ENCODE data around the gene SDR42E2.

GRCh38 chr16:22193063-22193411, 30.7 kb downstream of the SDR42E2 start:
- TF ChIP-seq CTCF (IDR thresholded peaks at IDR 0.05; ENCODE audit: insufficient read depth, low read length, poor library complexity, severe bottlenecking) = no peak
- no peak for TF ChIP-seq EZH2phosphoT487 (conservative IDR thresholded peaks at IDR 0.05; ENCODE audit: low read length)

All from SU-DHL-6 (cell line).